NOMO-1 treated with DMSO at 0.1 percent for 48 hours (cell line): ENCODE data around the gene OR6B2.

Experiments
- DNase-seq: peaks from one replicate; lab custom pipeline; 2025; ENCODE audit not compliant: unreplicated experiment; lab: John Stamatoyannopoulos, UW

Gene OR6B2

DNA sequence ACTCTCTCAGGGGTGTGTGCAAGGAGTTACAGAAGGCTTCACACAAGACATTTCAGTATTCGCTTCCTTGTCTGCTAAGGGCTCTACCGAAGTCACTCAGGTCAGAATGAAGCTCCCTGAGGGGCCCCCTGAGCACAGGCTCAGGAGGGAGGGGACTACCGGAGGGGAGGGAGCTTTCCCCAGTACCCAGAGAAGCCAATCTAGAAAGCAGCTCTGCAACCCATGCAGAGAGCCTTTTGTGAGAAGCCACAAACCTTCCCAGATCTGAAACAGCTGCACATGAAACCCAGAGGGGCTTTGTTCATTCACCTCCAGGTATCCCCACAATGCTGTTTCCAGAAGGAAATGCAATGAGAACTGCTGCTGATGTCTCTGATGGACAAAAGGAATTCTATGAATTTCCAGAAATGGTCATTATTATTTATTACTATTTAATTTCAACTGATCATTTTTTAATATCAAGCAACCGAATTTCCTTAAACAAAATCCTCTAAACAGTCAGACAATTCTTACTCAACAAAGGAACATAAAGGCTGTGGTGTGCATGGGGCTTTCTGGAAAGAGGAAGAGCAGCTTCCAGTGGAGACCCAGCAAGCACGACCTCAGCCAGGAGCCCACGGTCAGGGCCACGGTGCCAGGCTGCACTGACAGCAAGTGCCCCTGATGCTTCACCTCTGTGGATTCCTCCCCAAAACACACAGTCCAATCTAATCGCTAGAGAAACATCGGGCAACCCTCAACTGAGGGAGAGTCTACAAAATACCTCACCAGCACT is 47.0 kb downstream of the OR6B2 start:
- peak; percentile 14 for DNase-seq
